Measurements from ENCODE around the gene FAM43A. TPM values are rescaled to one million over a fixed set of nuclear protein-coding genes. Genes with fewer than 3 reads are reported as not detected.
A peak's percentile ranks its signal among the peaks of the same experiment; 100 is the strongest.

Gene FAM43A
- total RNA-seq, 1 experiment from 2014 or later = 2.6 TPM

DNA sequence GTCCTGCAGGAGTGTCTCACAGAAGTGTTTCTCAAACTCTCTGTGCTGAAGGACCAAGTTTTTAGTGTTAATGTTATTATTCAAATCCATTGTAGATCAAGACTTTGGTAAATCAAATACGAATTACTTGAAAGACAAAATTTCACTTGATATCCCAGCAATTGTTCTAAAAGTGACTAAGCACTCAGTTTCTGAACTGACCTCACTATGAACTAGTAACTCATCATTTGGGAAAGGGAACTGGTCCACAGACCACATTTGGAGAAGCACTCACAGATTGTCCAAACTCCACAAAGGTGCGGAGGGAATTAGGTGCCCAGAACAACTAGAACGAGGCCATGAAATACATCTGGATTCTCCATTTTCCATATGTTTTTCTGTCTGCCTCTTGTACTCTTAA, 25.6 kb downstream of the FAM43A start:
- DNase-seq (ENCODE audit: low read depth) = peak; percentile 26

DNA sequence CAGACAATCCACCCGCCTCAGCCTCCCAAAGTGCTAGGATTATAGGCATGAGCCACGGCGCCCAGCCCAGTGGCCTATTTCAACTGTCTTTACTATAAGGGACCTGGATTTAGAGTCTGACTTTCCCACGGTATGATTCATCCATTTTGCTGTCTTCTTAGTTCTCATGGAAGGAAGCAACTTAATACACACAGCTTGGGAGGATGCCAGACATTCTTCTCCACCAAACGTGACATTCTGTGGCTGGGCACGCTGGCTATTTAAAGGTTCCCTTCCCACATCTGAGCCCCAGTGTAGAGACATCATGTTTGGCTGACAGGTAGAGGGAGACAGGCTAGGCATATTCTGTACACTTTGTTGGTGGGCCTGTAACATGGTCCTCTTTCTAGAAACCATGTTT, 26.2 kb downstream of the FAM43A start:
- peak; percentile 100 for DNase-seq (ENCODE audit: low read depth)

DNA sequence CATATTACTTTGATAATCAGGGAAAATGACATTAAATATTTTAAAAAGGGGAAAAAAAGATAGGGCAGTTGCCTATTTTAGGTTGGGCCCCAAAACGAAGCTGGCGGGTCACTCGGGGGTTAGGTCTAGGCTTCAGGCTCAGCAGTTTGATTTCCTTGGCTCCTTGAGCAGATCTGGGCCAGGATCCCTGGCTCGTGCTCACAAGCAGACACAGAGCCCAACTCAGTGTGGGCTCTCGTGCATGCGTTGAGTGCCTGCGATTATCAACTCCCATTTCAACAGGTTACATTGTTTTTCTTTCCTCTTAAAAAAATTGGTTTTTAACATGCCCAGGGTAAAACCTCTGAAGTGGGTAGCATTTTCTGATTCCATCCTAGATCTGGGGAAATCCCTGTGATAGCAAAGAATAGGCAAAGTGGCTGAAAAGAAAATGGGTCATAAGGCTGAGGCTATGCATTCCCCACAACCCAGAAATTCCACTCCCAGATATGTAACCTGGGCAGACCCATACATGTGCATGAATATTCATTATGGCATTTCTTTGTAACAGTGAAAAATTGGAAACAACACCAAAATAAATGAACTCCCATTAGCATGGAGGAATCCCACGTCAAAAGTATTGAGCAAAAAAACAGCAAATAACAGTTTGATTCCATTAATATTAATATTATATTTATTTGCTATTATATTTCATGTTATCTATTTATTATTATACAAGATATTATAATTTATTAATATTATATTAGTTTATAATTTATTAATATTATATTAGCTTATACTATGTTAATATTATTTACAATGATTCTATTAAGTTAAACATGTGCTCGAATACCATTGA, 27.8 kb downstream of the FAM43A start:
- DNase-seq (ENCODE audit: low read depth) = no peak

DNA sequence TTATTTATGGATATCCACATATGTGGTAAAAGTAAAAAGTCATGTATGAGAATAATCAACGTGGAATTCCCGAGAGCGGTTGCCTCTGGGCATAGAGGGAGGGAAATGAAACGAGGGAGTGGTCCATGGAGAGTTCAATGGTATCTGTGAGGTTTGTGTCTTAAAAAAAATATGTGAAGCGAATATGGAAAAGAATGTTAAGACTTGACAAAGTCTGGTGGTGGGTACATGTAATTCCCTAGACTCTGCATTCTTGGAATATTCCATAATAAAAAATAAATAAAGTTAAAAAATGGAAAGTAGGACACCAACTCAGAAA, 28.4 kb downstream of the FAM43A start:
- no peak for DNase-seq (ENCODE audit: low read depth)

DNA sequence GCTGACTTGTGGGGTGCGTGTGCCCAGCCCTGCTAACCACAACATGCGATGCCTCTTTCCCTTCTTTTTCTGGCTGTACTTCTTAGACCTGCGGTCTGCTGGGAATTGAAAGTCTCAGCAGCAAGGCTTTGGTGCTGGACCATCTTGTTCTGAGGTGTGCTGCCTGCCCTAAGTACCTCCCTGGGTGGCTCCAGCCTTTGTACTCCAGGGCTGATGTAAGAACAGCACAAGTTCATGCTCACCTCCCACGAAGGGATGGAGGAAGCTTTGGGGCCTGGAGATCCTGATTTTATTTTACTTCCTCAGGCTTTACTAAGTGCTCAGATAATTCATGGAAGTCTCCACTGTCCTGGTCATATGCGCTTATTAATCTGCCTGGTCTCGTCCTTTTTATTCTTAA, 28.9 kb downstream of the FAM43A start:
- DNase-seq (ENCODE audit: low read depth) = no peak

DNA sequence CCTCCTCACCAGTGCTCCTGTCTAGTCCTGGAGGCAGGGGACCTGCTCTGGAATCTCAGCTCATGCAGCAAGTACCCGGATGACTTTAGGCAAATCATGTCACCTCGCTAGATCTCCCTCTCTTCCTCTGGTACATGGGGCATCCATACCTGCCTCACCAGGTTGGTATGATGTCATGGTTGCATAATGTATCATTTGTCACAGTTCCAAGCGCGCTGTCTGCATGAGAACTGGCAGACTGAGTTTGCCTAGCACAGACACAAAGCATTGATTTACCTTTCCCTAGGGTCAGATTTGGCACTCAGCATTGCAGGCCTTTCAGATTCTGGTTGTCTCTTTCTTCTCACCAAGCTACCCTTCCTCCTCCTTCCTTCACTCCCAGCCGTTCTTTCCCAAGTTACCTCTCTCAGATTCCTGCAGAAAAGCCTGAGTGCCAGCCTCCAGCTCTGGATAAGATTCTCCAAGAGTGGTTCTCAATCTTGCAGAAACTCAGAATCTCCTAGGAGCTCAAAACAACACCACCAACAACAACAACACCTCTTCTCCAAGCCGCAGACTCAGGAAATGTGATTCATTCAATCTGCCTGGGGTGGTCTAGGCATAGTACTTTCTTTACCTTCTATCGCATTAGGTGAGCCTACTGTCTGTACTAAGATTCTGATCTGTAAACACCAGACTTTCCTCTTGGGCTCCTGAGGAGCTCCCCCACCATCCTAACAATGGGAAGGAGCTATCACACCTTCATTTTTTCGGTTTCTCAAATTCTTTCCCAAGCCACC, 29.5 kb downstream of the FAM43A start:
- DNase-seq (ENCODE audit: low read depth) = peak; percentile 87

DNA sequence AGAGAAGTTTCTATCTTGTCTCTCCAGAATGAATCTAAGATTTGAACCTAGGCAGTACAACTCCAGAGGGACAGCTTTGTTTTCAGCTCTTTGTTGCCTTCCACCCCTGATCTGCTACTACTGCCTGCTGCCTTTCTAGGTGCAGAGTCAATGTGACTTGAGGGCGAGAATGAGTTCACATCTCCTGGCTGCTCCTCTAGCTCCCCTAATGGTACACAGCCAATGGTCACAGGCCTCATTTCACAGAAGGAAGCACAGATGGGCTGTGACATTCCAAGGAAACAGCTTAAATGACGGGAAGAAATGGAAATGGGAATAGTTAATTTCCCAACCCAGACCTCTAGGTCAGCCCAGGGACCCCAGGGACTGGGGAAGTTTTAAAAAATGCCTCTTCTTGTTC, 32.4 kb downstream of the FAM43A start:
- no peak for DNase-seq (ENCODE audit: low read depth)

DNA sequence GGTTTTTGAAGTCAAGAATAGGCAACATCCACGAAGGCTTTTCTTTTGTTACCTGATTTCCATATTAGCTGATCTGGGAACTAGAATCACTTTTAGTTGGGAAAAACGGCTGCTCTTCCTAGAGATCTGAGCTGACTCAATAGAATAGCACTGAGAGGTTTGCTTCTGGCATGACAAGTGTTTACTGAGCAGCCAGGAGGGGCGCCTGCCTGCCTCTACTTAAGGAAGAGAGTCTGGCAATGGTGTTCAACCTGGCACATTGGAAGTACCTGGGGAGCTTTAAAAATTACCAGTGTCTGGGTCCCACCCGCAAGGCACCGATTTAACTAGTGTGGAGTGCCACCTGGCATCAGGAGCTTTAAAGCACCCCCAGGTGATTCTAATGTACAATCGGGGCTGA, 34.4 kb downstream of the FAM43A start:
- DNase-seq (ENCODE audit: low read depth) = no peak

DNA sequence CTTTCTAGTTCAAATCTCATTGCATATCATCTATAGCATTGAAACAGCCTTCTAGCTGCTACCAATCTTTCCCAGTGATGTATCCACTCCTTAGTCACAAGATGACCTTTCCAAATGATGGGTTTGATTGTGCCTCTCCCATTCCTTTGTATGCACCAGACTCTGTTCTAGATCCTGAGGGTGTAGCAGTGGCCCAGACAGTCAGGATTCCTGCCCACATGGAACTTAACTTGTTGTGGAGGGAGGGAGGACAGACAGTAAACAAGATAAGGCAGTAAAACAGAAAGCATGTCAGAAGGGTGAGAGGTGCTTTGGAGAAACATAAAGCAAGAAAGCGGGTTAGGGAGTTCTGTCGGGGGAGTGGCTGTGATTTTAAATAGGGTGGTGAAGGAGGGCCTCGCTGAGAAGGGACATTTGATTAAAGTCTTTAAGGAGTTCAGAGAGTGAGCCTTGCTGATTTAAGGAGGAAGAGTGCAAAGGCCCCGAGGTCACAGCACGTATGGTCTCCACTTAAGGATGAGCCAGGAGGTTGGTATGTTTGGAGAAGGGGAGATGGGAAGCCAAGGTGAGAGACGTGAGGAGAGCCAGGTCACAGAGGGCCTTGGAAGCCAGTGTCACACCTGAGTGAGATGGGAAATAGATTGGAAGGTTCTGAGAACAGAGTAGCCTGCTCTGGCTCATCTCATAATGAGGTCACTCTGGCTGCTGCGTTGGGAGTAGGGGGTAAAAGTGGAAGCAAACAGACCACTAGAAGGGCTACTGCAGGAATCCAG, 38.3 kb downstream of the FAM43A start:
- no peak for DNase-seq (ENCODE audit: low read depth)

DNA sequence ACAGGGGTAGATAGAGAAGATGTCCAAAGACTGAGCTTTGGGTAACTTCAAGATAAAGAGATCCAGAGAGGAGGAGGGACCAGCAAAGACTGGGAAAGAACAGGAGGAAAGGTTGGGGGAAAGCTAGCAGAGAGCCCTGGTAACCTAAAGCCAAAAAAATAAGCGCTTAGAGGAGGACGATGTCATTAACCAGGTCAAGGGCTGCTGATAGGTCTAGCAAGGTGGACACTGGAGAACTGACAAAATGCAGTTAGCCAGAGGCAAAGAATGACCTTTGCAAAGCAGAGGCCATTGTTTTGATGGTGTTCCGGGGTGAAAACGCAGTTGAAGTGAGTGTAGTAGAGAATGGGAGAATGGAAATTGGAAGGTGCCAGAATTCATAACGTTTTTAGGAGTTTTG, 39.7 kb downstream of the FAM43A start:
- DNase-seq (ENCODE audit: low read depth) = no peak

DNA sequence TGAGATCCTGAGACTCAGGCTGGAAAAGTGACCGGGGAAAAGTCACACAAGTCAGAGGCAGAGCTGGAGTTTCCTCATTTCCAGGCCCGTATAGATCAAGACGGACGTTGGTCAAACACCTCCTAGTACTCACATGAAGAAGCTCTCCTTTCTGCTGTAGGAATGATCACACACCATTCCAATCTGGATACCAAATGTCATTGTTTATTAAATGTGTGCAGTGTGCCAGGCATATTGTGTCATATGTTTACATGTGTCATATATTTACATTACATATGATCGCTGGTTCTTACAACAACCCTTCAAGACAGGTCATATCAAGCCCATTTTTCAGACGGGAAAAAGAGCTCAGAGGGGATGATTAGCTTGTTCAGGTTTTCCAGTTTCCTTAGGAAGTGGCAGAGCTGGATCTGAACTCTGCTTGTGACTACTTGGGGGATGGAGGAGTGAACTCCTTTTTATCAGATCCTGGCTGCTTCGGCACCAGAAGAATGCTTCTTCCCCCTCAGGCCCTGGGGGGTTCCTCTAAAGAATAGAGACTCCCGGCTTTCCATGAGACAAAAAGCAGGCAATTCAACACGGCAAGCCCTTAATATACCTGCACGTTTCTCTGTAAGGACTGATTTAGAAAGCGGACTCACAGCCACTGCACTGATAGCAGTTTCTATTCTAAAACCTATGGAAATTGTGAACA, 41.9 kb downstream of the FAM43A start:
- DNase-seq (ENCODE audit: low read depth) = no peak

DNA sequence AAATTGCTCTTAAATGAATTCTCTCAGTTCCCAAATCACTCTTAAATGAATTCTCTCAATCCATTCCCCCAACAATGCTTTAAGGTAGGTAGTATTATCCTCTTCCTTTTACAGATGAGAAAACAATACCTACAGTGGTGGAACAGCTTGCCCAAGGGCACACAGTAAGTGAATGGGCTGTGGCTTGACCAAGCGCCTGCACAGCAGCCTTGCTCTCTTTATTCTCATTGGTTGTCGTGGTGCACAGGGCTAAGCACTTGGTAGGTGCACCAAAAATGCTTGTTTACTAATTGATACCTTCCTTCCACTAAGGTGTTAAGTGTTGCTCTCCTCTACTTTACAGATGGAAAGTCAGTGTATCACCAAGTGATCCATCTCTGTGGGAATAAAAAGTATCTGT, 43.3 kb downstream of the FAM43A start:
- no peak for DNase-seq (ENCODE audit: low read depth)

DNA sequence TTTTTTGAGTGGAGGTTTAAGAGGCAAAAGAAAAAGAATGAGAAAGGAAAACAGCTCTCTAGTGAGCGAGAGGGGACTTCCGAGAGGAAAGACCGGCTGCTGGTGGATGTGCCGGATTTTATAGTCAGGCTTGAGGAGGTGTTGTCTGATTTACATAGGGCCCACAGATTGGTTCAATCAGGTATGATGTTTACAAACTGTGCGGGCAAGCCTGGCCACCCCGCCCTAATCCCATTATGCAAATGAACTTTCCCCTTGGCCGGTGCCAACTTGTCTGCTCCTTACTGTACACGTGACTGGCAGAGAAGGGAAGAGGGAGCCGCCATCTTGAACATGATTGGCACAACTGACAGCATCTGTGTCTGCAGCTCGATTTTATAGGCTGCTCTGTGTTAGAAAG, 44.7 kb downstream of the FAM43A start:
- DNase-seq (ENCODE audit: low read depth) = peak; percentile 93

DNA sequence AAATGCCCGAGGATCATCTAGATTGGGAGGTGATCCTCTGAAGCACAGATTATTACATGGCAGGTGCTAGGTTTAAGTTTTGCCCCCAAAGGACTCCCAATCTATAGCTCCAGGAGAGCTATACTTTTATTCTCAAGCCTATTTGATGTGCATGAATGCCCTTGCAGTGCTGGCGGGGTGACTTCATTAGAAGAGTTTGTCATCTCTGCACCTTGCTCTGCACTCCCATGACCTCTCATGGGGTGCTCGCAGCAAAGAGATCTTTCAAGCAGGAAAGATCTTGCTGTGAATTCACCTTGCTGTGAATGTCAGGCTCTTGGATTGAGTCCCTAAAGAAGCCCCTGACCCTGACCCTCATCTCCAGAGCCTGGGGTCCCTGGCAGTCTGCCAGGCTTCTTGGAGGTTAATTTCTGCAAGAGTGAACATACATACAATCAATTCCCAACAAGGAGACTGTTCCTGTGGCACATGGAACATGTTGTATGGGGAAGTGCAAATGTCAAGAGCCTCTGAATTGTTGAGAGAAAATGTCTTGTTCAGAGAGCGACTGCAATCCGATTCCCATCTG, 45.9 kb downstream of the FAM43A start:
- DNase-seq (ENCODE audit: low read depth) = no peak

DNA sequence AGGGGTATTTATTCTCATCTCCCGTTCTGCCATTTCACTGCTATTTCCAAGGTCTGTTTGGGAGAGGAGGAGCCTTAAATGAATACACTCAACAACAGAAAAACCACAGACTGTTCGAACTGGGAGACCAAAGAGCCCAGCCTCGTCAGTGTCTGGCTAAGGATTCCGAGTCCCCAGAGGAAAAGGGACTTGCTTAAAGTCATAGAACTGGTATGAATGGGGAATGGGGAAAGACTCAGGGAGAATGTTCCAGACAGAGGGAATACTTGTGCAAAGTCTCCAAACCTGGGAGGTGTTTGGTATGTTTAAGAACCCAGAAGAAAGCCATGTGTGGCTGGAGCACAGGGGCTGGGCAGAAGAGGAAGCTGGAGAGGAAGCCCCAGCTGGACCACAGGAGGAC, 46.9 kb downstream of the FAM43A start:
- no peak for DNase-seq (ENCODE audit: low read depth)

DNA sequence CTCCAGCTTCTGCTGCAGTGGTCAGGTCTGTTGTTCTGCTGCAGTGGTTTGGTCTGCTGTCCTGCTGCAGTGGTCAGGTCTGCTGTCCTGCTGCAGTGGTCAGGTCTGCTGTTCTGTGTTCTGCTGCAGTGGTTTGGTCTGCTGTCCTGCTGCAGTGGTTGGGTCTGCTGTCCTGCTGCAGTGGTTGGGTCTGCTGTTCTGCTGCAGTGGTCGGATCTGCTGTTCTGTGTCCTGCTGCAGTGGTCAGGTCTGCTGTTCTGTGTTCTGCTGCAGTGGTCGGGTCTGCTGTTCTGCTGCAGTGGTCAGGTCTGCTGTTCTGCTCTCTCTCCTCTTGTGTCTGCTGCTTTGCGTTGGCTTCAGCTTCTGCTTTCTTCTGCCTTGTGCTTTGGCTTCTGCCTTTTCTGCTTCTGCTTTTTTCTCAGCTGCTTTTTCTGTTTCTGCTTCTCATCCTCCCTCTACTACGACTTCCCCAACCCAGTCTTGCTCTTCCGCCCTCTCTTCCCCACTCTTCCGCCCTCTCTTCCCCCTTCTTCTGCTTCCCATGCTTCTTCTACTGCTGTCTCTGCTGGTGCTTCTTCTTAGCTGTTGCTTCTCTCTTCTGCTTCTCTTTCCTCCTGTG, 50.7 kb downstream of the FAM43A start:
- no peak for DNase-seq (ENCODE audit: low read depth)

DNA sequence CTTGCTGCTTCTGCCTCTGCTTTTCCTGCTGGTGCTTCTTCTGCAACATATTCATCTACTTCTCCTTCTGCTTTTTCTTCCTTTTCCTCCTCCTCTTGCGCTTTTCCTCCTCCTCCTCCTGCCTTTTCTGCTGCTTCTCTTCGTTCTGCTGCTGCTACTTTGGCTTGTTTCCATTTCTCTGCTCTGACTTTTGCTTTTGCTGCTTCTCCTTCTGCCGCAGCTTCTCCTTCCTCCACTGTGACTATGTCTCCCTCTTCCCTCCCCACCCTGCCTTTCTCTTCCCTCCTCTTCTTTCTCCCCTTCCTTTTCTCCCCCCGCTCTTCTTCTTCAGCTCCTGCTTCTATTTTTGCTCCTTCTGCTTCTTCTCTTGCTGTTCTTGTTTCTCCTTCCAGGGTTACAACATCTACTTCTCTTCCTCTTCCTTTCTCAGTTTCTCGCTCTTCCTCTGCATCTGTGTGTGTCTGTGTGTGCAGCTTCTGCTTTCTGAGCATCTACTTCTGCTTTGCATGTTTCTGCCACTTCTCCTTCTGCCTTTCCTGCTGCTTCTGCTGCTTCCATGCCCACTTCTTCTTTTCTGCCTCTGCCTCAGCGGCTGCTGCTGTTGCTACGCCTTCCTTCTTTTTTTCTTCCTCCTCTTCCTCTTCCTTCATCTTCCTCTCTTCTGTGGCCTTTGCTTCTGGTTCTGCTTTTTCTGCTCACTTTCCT, 51.4 kb downstream of the FAM43A start:
- no peak for DNase-seq (ENCODE audit: low read depth)

All from M059J (cell line).